Uterus (tissue), 2 donors: ENCODE measurements around the gene DUOX1.

ENCODE experiments used
- POLR2A ChIP-seq, 2 donors: fragments of 450-650 bp; IDR thresholded peaks; one replicate each; pipeline ENCODE4 v1.6.1; 2016; ENCODE audit warnings: antibody characterized with exemption in 2 of 2, mild to moderate bottlenecking in 1 of 2, moderate library complexity in 1 of 2
- TF ChIP-seq, protein P1 (sequence below), 4 experiments: fragments of 200-600 bp in 2 of 4; fragments of 450-650 bp in 2 of 4; sonication (generic) in 2 of 4; IDR thresholded peaks; one replicate each; pipeline ENCODE4 v1.5.1; 2016 to 2019; ENCODE audit warnings: antibody characterized with exemption in 4 of 4, mild to moderate bottlenecking in 2 of 4, moderate library complexity in 1 of 4

DNA sequence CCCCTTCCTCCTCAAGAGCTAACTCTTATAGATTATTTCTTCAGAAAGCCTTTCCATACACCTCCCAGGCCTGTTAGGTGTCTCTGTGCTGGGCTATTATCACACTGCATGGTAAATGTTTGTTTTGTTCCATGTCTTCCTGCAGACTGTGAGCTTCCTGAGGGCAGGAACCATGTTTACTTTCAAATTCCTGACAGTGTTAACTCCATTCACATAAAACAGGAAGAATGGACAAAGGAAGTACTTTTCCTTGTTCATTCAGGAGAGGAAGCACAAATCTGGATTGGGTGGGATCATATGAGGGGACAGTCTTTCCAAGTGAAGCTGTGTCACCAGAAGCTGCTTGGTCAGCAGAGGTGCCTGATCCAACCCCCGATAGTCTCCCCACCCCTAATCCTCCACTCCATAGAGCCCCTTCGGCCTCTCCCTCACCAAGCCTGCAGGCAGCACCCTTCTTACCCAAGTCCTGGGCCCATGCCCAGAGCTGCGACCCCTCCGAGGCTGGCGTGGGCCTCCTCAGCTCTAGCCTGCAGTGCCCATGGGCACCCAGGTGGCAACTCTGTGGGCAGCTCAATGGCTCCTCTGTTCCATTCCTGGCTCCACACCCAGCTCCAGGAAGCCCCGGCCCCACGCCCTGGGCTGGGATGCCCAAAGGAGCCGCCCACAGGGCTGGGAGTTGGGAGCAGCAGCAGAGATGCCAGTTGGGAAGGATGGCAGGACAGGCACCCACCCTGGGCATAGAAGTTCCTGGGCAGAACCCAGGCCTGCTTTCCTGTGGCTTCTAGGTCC, 51.0 kb downstream of the DUOX1 start:
- TF ChIP-seq, protein P1, sequence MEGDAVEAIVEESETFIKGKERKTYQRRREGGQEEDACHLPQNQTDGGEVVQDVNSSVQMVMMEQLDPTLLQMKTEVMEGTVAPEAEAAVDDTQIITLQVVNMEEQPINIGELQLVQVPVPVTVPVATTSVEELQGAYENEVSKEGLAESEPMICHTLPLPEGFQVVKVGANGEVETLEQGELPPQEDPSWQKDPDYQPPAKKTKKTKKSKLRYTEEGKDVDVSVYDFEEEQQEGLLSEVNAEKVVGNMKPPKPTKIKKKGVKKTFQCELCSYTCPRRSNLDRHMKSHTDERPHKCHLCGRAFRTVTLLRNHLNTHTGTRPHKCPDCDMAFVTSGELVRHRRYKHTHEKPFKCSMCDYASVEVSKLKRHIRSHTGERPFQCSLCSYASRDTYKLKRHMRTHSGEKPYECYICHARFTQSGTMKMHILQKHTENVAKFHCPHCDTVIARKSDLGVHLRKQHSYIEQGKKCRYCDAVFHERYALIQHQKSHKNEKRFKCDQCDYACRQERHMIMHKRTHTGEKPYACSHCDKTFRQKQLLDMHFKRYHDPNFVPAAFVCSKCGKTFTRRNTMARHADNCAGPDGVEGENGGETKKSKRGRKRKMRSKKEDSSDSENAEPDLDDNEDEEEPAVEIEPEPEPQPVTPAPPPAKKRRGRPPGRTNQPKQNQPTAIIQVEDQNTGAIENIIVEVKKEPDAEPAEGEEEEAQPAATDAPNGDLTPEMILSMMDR (IDR thresholded peaks at IDR 0.05), result no peak
- TF ChIP-seq POLR2A (IDR thresholded peaks at IDR 0.05), result no peak
